Mesodermal cell (in vitro differentiated cells): ENCODE results near the gene GPR34. TPM values are rescaled to one million over a fixed set of nuclear protein-coding genes. Genes with fewer than 3 reads are reported as not detected.
"Not testable (repeated sequence)": the region's sequence is repeated elsewhere in the genome, so short reads cannot be mapped to it uniquely, and the experiment has no call there.

Experiments
- H3K27ac ChIP-seq: 2 replicates; pipeline ENCODE4 v1.7.0; 2013; ENCODE audit warnings: mild to moderate bottlenecking, low read depth, low read length, moderate library complexity; ENCODE audit not compliant: severe bottlenecking
- H3K36me3 ChIP-seq: 2 replicates; pipeline ENCODE4 v1.7.1; 2013; ENCODE audit warnings: mild to moderate bottlenecking, low read length, moderate library complexity; ENCODE audit not compliant: control insufficient read depth, insufficient read depth
- H3K4me1 ChIP-seq: one replicate; pipeline ENCODE4 v1.7.1; 2013; ENCODE audit warnings: mild to moderate bottlenecking, low read length; ENCODE audit not compliant: insufficient read depth, control insufficient read depth, poor library complexity, severe bottlenecking
- H3K4me3 ChIP-seq: 2 replicates; pipeline ENCODE4 v1.7.0; 2013; ENCODE audit warnings: low read length, control low read depth, mild to moderate bottlenecking; ENCODE audit not compliant: insufficient read depth, poor library complexity, severe bottlenecking; ENCODE audit errors: extremely low read depth
- H3K9me3 ChIP-seq: 2 replicates; pipeline ENCODE4 v1.7.1; 2013; ENCODE audit warnings: mild to moderate bottlenecking, low read length, moderate library complexity; ENCODE audit not compliant: control insufficient read depth
- WGBS, 2 experiments: methylation state at CpG; one replicate each; pipeline ENCODE4 v1.1.5; 2013; ENCODE audit warnings: missing lambda C conversion rate in 2 of 2; ENCODE audit not compliant: insufficient coverage in 2 of 2; 5-methylcytosine and 5-hydroxymethylcytosine counted together
- polyA plus RNA-seq, 2 experiments: library from polyadenylated mRNA; stranded (reverse); fragments of 50-300 nt; gene quantifications; one replicate each; pipeline ENCODE4 v1.2.3, GENCODE V29; 2013

Gene GPR34
- not detected for polyA plus RNA-seq (2013, experiment 1 of 2)
- not detected for polyA plus RNA-seq (2013, experiment 2 of 2)

GRCh38 chrX:41688835-41689234, at the start of gene GPR34:
Gene GPR34, plus strand, starts transcription at chrX:41688973. Its CDS starts 6,661 bp downstream, at chrX:41695634.
- Histone ChIP-seq H3K4me1 (no peaks in the 10 kb centered on the region), H3K36me3 (no peaks in the 10 kb centered on the region), H3K27ac (no peak within 1 kb of the TSS), H3K9me3 (no peaks in the 10 kb centered on the region), H3K4me3 (no peak within 1 kb of the TSS)
- 90% methylated on average over 5 of the region's 8 CpGs; no CpG with 5 or more reads in 1 of the 2 experiments for WGBS, 2 experiments

- not testable (repeated sequence) for H3K27ac ChIP-seq, H3K9me3 ChIP-seq, H3K4me3 ChIP-seq, H3K4me1 ChIP-seq
- WGBS, 2 experiments: no CpG with 5 or more reads among the region's 2 CpGs
- H3K36me3 ChIP-seq: peaks cover 10% of the 10 kb centered on the region
Measured at GRCh38 chrX:41646201-41646600, 42.6 kb upstream of the GPR34 start.

- no peaks in the 10 kb centered on the region for H3K9me3 ChIP-seq
- H3K36me3 ChIP-seq: peaks cover 40% of the 10 kb centered on the region
- 88% methylated on average over 1 of the region's 4 CpGs; no CpG with 5 or more reads in 1 of the 2 experiments for WGBS, 2 experiments
- H3K4me3 ChIP-seq: no peak overlapping the region
- H3K4me1 ChIP-seq: no peaks in the 10 kb centered on the region
- no peak overlapping the region for H3K27ac ChIP-seq
Measured at GRCh38 chrX:41653125-41653524, 35.6 kb upstream of the GPR34 start.

GRCh38 chrX:41655101-41655500, 33.7 kb upstream of the GPR34 start:
- Histone ChIP-seq H3K9me3 (no peaks in the 10 kb centered on the region), H3K4me3 (no peak overlapping the region), H3K4me1 (no peaks in the 10 kb centered on the region), H3K36me3 (peaks cover 57% of the 10 kb centered on the region), H3K27ac (no peak overlapping the region)
- WGBS, 2 experiments: 94 to 100% methylated on average over 1 to 2 of the region's 4 CpGs

- H3K4me3 ChIP-seq: no peak overlapping the region
- no peaks in the 10 kb centered on the region for H3K9me3 ChIP-seq
- H3K36me3 ChIP-seq: peaks cover 55% of the 10 kb centered on the region
- H3K4me1 ChIP-seq: no peaks in the 10 kb centered on the region
- no peak overlapping the region for H3K27ac ChIP-seq
- 86 to 100% methylated on average over 1 to 4 of the region's 4 CpGs for WGBS, 2 experiments
Measured at GRCh38 chrX:41655631-41656030, 33.1 kb upstream of the GPR34 start.

- Histone ChIP-seq H3K4me3 (no peak overlapping the region), H3K4me1 (no peaks in the 10 kb centered on the region), H3K9me3 (no peaks in the 10 kb centered on the region), H3K36me3 (peaks cover 32% of the 10 kb centered on the region), H3K27ac (no peak overlapping the region)
- no CpG with 5 or more reads among the region's 2 CpGs for WGBS, 2 experiments
Measured at GRCh38 chrX:41661366-41662095, 27.2 kb upstream of the GPR34 start.

- no peaks in the 10 kb centered on the region for H3K4me1 ChIP-seq
- H3K36me3 ChIP-seq: peaks cover 14% of the 10 kb centered on the region
- no peaks in the 10 kb centered on the region for H3K9me3 ChIP-seq
- no CpG with 5 or more reads among the region's 2 CpGs for WGBS, 2 experiments
- H3K4me3 ChIP-seq: no peak overlapping the region
- no peak overlapping the region for H3K27ac ChIP-seq
Measured at GRCh38 chrX:41664375-41664901, 24.3 kb upstream of the GPR34 start.

- Histone ChIP-seq H3K4me3 (no peak overlapping the region), H3K36me3 (peaks cover 11% of the 10 kb centered on the region), H3K9me3 (no peaks in the 10 kb centered on the region), H3K27ac (no peak overlapping the region), H3K4me1 (no peaks in the 10 kb centered on the region)
Measured at GRCh38 chrX:41664908-41665307, 23.9 kb upstream of the GPR34 start.

- Histone ChIP-seq H3K36me3 (peaks cover 6% of the 10 kb centered on the region), H3K4me3 (no peak overlapping the region), H3K27ac (no peak overlapping the region), H3K4me1 (no peaks in the 10 kb centered on the region), H3K9me3 (no peaks in the 10 kb centered on the region)
- no CpG with 5 or more reads among the region's 2 CpGs for WGBS, 2 experiments
Measured at GRCh38 chrX:41665686-41666085, 23.1 kb upstream of the GPR34 start.

- Histone ChIP-seq H3K4me3 (no peak overlapping the region), H3K36me3 (peaks cover 6% of the 10 kb centered on the region), H3K9me3 (no peaks in the 10 kb centered on the region), H3K4me1 (no peaks in the 10 kb centered on the region), H3K27ac (no peak overlapping the region)
- 100% methylated on average over 1 of the region's 1 CpG; no CpG with 5 or more reads in 1 of the 2 experiments for whole genome bisulfite sequencing, 2 experiments
Measured at GRCh38 chrX:41666251-41666650, 22.5 kb upstream of the GPR34 start.

GRCh38 chrX:41667631-41668030, 21.1 kb upstream of the GPR34 start:
- WGBS, 2 experiments: no CpG with 5 or more reads among the region's 3 CpGs
- Histone ChIP-seq H3K36me3 (peaks cover 6% of the 10 kb centered on the region), H3K9me3 (no peaks in the 10 kb centered on the region), H3K4me1 (no peaks in the 10 kb centered on the region), H3K4me3 (no peak overlapping the region), H3K27ac (no peak overlapping the region)
